SKM-1 treated with dmso at 0.1 percent for 144 hours (cell line): Measurements from ENCODE around the gene MOB1B.
"Not testable (repeated sequence)": the region's sequence is repeated elsewhere in the genome, so short reads cannot be mapped to it uniquely, and the experiment has no call there.

Source experiments
- DNase-seq: peaks from one replicate; lab custom pipeline; 2025; ENCODE audit not compliant: unreplicated experiment; lab: John Stamatoyannopoulos, UW

MOB1B gene

DNA sequence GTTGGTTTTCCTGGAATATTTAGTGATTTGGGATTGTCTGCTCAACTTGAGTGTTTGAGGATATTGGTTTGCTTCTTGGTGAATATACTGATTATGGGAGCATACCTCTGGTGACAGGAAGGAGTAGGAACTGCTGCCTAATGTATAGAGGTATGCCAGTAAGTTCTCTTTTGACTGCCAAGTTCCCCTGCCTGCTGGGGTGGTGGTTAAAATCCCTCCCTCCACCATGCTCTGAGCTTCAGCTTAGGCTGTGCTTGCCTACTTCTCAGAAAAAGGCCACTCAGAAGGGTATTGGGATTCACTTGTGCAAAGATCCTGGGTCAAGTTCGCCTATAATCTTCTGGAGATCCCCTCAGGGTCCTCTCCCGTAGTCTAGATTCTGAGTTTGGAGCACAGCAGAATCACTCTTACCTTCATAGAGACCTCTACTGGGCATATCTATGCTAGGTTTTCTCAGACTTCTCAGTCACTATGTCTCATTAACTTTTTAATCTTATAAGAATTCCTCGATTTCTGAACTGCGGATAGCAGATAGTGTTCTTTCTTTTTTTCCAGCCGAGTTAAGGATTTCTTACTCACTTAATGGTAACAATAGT is 46.6 kb downstream of the MOB1B start:
- DNase-seq: peak; percentile 6

DNA sequence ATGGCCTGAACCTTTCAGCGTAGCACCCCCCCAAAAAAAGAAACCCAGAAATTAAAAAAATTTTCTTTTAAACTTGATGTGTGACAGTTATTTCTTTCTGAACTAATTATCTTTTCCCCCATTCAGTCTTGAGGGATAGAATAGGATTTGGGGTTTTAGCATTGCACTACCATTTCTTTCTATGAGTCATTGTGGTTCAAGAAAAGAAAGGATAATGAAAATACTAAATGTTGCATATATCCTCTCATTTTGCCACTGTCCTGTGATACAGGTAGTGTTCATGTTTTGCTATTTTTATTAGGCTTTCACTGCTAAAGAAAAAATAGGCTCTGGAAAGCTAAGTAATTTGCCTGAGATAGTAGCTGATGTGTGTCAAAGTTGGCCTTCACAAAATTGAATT is 51.9 kb downstream of the MOB1B start:
- DNase-seq: no peak

GRCh38 chr4:70956549-70957210 is 54.5 kb downstream of the MOB1B start:
- no peak for DNase-seq

- DNase-seq: no peak
These were observed 56.5 kb downstream of the MOB1B start for GRCh38 chr4:70958681-70959080.

- DNase-seq: no peak
These were observed 66.9 kb downstream of the MOB1B start for GRCh38 chr4:70969076-70969475.

DNA sequence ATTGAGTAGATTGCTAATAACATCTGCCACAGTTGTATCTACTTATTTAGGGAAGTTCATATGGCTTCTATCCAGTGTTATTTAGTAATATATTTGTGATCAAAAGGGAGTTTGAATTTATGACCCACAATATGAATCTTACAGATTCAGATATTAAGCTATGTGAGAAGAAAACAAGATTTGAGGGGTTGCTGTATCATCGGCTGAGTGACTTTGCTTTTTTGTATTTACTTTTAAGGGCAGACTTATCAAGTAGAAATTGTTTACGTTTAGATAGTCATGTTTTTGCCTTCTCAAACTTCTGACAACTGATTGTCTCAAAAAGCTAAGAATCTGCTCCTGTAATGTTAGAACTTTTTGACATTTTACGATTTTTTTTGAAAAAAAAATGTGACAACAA is 74.1 kb downstream of the MOB1B start:
- DNase-seq: no peak

GRCh38 chr4:70979445-70980008 is 77.4 kb downstream of the MOB1B start:
- peak; percentile 67 for DNase-seq

GRCh38 chr4:70980196-70980595 is 78.0 kb downstream of the MOB1B start:
- no peak for DNase-seq

DNA sequence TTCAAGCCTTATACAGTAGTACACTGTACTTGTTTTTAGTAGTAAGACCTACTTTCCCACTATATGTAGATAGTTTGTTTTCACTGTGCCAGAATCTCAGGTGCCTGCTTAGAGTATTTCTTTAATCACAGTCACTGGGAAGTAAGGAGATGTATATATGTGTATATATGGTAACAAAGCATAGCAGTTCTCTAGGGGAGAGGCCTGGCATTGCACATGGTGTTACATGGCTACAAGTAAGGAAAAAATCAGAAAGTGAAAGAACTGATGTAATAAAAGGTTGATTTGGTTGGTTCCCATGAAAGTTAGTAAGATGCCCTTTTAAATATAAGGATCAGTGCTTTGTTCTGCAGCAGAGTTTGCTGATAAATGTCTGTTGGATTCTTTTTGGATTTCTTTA is 81.9 kb downstream of the MOB1B start:
- no peak for DNase-seq

DNA sequence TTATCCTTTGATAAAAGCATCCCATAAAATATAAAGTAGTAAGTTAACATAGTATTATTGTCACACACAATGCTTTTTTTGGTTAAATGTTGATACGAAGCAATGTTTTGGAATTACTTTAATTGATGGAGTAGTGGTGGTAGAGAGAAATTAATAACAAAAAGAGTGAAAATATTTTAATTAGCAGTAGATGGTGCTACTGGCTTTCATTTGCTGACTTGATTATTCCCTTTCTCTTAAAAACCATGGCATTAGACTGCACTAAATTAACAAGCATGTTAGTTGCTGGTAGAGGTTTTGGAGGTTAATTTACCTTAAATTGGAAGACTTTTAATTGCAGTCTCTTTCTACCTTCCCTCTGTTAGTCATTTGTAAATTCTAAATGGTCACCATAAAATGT is 82.4 kb downstream of the MOB1B start:
- DNase-seq: no peak

- DNase-seq: no peak
These were observed 89.4 kb downstream of the MOB1B start for GRCh38 chr4:70991596-70991995.

GRCh38 chr4:70992391-70992881 is 90.3 kb downstream of the MOB1B start:
- DNase-seq: no peak

DNA sequence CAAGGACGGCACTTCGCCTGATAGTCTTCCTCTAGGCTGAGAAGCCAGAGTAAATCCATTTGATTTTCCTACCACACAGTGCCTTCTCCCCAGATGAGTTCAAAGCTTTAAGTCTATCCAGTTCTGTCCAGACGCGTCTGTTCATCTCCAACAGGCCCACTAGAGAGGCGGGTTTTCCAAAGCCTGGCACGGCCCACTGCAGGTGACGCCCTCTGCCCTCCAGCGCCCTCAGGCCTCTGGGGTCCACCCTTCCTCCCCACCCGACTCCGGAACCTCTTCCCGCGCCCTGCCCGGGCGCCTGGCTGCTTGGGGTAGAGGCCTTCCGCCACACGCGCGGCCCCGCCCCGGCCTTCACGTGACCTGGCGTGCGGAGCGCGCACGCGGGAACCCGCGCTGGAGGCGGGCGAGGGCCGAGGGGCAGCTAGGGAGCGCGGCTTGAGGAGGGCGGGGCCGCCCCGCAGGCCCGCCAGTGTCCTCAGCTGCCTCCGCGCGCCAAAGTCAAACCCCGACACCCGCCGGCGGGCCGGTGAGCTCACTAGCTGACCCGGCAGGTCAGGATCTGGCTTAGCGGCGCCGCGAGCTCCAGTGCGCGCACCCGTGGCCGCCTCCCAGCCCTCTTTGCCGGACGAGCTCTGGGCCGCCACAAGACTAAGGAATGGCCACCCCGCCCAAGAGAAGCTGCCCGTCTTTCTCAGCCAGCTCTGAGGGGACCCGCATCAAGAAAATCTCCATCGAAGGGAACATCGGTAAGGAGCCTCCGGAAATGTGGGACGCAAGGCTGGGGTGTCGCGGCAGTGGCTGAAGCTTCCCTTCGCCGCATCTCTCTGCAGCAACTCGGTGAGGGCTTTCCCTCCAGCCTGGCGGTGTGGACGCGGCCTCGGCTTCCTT is 91.3 kb downstream of the MOB1B start, which contains the start of gene DCK:
Gene DCK, plus strand, starts transcription at position 469 of the 888 bp plus-strand sequence. Its CDS starts 187 bp downstream, at position 656.
- DNase-seq: peak; percentile 82

GRCh38 chr4:70994069-70994366 is 91.8 kb downstream of the MOB1B start:
- DNase-seq: no peak

DNA sequence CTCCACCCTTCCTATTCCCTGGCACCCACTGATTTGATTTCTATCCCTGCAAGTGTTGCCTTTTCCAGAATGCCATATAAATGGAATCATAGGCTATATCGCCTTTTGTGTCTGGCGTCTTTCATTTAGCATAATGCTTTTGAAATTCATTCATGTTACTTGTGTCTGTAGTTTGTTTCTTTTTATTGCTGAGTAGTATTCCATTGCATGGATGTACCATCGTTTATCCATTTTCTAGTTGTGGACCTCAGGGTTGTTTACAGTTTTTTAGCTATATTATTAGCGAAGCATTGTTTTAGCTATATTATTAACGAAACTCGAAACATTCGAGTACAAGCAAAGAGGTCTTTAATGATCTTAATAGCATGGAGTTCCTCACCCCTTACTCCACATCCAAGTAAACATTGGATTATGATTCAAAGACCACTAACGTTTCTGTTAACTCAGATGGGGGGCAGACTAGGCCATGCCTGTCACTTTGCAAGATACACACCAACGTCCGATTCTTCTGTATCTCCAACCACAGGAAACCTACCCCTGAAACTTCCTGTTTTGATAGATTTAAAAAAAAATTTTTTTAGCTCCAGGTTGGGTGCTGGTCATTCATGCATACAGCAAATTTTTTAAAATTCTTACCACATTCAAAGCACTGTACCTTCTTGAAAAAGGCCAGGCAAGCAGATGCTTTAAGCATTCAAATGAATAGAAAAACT is 92.4 kb downstream of the MOB1B start:
- peak; percentile 41 for DNase-seq

DNA sequence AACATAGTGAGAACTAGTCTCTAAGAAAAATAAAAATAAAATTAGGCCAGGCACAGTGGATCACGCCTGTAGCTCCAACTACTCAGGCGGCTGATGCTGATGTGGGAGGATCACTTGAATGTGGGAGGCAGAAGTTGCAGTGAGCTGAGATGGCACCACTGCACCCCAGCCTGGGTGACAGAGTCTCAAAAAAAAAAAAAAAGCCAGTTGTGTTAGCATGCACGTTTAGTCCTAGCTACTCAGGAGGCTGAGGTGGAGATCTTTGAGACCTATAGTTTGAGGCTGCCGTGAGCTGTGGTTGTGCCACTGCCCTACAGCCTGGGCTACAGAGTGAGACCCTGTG is 93.8 kb downstream of the MOB1B start:
- no peak for DNase-seq

- DNase-seq: no peak
These were observed 94.9 kb downstream of the MOB1B start for GRCh38 chr4:70997036-70997435.

DNA sequence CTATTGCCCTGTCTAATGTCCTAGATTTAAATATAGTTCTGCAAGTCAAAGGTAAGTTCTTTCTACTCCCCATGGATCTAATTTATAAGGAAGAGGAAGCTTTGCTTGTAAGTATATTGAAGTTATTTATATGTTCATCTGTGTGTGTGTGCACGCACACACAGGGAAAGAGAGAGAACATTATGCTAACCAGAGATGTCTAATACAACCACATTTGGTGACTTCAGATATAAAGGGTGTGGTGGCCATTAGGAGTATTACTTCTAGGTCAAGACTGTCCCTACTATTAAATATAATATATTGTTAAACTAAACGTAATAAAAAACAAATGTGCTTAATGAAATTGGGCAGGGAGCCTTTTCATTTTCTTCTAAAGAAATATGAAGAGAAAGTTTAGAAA is 95.4 kb downstream of the MOB1B start:
- no peak for DNase-seq

DNA sequence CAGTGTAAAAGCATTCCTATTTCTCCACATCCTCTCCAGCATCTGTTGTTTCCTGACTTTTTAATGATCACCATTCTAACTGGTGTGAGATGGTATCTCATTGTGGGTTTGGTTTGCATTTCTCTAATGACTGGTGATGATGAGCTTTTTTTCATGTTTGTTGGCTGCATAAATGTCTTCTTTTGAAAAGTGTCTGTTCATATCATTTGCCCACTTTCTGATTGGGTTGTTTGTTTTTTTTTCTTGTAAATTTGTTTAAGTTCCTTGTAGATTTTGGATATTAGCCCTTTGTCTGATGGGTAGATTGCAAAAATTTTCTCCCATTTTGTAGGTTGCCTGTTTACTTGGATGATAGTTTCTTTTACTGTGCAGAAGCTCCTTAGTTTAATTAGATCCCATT is 97.5 kb downstream of the MOB1B start:
- not testable (repeated sequence) for DNase-seq

DNA sequence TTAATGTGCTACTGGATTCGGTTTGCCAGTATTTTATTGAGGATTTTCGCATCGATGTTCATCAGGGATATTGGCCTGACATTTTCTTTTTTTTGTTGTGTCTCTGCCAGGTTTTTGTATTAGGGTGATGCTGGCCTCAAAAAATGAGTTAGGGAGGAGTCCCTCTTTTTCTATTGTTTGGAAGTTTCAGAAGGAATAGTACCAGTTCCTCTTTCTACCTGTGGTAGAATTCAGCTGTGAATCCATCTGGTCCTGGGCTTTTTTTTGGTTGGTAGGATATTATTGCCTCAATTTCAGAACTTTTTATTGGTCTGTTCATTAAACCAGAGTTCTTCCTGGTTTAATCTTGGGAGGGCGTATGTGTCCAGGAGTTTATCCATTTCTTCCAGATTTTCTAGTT is 99.2 kb downstream of the MOB1B start:
- DNase-seq: not testable (repeated sequence)

- DNase-seq: no peak
These were observed 102.2 kb downstream of the MOB1B start for GRCh38 chr4:71004281-71004851.
